ENCODE measurements around the gene MBD1.
"Not testable (repeated sequence)": the region's sequence is repeated elsewhere in the genome, so short reads cannot be mapped to it uniquely, and the experiment has no call there.

The MBD1 gene, protein sequence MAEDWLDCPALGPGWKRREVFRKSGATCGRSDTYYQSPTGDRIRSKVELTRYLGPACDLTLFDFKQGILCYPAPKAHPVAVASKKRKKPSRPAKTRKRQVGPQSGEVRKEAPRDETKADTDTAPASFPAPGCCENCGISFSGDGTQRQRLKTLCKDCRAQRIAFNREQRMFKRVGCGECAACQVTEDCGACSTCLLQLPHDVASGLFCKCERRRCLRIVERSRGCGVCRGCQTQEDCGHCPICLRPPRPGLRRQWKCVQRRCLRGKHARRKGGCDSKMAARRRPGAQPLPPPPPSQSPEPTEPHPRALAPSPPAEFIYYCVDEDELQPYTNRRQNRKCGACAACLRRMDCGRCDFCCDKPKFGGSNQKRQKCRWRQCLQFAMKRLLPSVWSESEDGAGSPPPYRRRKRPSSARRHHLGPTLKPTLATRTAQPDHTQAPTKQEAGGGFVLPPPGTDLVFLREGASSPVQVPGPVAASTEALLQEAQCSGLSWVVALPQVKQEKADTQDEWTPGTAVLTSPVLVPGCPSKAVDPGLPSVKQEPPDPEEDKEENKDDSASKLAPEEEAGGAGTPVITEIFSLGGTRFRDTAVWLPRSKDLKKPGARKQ

DNA sequence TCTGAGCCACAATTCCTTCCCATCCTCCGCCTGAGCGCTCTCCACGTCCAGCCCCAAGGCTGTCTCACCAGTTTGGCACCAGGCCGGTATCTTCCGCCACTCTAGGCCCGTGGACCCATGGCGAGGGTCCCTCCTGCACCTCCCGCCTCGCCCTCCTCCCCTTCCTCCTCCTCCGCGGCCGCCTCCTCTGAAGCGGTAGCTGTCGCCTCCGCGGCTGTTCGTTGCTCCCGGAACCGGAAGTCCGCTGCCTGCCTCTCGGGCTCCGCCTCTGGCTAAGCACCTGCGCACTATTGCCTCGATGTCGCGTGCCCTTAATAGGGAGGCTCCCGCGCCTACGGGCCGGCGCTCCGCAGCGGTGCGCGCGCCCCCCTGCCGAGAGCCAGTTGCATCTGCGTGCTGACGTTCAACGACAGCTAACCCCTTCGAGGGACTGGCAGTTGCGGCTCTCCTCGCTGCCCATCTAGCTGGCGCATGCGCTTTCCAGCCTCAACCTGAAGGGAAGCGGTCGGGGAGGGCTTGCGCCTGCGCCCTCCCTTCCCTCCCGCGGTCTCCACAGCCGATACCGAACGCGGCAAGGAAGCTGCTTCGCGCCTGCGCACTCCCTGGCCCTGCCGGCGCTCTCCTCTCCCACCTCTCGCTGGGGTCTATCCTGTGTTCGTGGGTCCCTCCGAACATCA, at the start of gene MBD1:
MBD1 (minus strand) TSS at position 229 of the 677 bp plus-strand sequence. CDS start 1,531 bp downstream, outside the sequence.
- peak; percentile 96 for DNase-seq (ENCODE audit: low spot score)

DNA sequence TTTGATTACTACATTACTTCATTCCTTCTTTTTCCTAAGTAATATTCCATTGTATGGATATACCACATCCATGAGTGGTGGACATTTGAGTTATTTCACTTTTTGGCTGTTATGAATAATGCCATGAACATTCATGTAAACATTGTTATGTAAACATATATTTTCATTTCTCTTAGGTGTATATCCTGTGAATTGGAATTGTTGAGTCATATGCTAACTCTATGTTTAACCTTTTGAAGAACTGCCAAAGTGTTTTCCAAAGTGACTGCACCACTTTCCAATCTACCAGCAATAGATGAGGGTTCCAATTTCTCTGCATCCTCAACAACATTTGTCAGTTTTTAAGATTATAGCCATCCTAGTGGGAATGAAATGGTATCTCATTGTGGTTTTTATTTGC, 48.9 kb upstream of the MBD1 start:
- no peak for DNase-seq (ENCODE audit: low spot score)

DNA sequence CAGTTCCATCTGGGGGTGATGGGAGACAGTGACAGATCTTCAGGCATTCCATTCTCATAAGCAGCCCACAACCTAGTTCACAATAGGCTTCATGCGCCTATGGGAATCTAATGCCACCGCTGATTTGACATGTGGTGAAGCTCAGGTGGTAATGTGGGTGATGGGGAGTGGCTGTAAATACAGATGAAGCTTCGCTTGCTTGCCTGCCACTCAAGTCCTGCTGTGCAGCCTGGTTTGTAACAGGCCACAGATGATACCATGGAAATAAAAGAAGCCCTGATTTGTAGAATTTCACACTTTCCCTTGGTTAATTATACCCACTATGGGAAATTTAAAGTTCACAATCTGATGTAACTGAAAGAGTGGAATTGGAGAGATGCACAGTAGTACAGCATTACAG, 46.7 kb upstream of the MBD1 start:
- DNase-seq (ENCODE audit: low spot score) = no peak

DNA sequence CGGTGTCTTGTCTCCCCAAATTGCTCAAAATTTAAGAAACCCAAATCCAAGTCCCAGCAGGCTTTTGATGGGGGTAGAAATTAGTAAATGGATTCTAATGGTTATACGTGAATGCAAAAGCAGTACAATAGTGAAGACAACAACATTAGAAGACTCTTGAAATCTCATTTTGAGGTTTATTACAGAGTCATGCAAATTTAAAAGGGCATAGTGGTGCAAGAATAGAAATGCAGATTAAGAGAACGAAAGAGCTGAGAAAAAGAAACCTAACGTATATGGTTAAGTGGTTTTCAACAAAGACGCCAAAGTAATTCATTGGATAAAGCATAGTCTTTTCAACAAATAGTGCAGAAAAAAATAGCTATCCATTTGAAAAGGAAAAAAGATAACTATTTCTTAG, 39.4 kb upstream of the MBD1 start:
- no peak for DNase-seq (ENCODE audit: low spot score)

DNA sequence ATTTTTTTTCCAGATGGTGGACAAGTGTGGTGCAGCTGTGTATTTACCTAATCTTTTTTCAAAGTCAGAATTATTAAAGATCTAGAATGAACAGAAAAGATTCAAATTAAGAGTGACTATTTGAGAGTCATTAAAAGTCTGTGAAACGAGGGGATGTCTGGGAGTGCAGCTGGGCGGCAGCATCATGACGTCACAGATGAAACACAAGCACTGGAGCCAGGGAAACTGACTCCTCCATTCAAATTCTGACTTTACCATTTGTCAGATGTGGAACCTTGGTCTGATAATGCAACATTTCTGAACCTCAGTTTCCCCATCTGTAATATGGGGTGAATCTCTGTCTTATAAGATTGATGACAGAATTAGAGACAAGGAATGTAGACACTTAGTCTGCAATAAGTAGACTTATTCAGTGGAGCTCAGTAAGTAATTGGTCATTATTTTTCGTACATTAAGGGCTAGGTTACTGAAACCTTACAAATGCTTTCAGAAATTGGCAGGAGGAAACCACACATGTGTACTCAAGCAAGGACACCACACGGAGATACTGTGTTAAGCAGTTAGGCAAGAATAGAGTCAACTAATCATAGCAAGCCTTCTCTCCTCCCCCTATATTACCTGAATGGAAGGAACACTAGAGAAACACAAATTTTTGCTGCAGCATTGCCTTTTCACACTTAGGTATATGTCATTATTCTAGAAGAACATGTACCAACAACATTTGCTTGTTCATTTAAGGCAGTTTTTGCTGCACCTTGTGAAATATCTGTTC, 34.0 kb upstream of the MBD1 start:
- no peak for DNase-seq (ENCODE audit: low spot score)

DNA sequence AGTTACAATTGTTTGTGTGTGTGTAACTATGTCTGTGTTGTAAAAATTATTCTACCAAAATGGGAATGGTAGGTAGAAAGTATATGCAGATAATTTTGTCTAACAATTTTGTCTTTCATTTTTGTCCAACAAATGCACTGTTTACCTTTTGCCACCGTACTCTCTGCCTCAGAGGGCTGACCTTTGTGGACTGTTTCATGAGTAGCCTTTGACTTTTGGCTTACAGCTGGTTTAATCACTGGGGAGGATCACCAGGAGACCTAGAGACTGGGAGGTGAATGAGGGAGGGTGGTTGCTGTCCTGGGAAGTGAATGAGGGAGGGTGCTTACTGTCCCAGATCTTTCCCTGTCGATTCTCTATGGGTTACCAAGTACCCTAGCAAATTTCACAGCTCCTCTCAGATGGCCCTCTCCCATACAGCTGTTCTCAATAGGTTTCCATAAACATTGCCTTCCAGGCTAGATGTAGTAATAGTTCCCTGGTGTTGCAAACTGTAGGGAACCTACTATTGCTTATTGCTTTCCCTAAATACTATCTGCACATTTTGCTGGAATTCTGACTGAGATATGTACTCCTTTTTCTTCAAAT, 32.6 kb upstream of the MBD1 start:
- DNase-seq (ENCODE audit: low spot score) = no peak

DNA sequence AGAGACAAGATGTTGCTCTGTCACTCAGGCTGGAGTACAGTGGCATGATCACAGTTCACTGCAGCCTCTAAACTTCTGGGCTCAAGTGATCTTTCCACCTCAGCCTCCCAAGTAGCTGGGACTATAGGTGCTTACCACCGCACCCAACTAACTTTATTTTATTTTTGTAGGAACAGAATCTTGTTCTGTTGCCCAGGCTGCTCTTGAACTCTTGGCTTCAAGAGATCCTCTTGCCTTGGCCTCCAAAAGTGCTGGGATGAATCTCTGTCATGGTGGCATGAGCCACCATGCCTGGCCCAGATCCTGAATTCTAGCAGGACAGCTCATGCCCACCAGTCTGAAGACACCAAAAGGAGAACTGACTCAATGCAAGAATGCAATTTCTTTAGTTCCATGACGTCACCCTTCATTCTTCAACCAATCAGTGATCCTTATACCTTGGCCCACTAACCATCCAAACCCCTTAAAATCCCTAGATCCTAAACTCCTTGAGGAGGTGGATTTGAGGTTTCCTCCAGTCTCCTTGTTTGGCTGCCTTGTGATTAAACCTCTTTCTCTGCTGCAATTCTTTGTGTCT, 31.8 kb upstream of the MBD1 start:
- no peak for DNase-seq (ENCODE audit: low spot score)

DNA sequence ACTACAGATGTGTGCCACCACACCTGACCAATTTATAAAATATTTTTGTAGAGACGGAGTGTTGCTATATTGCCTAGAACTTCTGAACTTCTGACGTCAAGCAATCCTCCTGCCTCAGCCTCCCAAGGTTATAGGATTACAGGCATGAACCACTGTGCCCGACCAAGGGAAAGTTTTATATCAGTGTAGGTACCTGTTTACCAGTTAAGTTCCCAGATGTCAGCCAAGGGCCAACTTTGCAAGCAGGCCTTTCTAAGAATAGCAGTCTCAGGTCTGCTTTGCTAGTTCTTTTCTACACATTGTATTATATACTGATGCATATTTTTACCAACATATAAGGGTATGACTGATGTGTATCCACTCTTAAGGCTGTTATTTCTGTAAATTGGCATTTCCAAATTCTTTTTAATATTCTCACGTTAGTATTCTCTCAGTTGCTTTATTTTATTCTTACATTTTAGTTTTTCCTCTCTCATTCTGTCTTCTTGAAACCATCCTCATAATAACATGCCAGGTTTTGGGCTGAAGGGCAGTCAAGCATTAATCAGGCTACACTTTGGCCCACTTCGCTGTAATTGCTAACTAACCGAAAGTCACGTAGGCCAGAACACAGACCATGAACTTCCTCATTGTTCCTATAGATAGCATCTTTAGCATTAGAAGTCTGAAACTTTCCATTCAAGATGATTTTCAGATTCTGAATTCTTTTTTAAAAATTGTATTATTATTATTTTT, 31.1 kb upstream of the MBD1 start:
- DNase-seq (ENCODE audit: low spot score) = no peak

DNA sequence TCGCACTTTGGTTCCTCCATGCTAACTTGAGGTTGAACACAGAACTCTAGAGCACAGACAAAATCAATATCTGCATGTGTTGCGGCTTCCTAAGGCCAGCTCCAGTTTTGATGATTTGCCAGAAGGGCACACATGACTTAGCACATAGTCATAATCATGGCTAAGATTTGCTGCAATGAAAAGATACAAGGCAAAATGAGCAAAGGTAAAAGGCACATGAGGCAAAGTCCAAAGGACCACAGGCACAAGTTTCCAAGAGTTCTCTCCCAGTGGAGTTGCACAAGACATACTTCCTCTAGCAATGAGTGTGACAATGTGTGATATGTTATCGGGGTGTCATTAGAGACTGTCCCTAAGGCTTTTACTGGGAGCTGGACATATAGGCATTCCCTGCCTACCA, 30.3 kb upstream of the MBD1 start:
- no peak for DNase-seq (ENCODE audit: low spot score)

DNA sequence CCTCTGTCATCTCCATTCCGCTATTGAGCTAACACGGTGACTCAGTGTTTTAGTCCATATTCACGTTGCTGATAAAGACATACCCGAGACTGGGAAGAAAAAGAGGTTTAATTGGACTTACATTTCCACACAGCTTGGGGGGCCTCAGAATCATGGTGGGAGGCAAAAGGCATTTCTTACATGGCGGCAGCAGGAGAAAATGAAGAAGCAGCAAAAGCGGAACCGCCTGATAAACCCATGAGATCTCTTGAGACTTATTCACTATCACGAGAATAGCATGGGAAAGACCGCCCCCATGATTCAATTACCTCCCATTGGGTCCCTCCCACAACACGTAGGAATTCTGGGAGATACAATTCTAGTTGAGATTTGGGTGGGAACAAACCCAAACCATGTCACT, 28.8 kb upstream of the MBD1 start:
- DNase-seq (ENCODE audit: low spot score) = no peak

DNA sequence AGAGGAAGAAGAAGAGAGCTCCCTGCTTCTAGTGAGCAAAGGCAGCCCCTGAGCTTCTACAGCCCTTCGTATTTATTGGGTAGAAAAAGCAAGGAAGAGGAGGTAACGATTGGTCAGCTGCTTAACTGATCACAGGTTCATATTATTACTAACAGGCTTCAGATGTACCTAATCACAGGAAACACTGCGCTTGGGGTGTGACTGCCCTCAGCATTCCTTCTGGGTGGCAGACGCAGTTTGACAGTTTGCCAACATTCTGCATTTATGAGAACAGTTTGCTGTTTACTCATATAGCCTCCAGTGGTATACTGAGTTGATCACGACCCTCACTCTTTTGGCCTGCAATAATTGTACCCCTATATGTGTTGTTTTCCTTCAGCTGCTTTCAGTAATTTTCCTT, 27.5 kb upstream of the MBD1 start:
- DNase-seq (ENCODE audit: low spot score) = not testable (repeated sequence)

DNA sequence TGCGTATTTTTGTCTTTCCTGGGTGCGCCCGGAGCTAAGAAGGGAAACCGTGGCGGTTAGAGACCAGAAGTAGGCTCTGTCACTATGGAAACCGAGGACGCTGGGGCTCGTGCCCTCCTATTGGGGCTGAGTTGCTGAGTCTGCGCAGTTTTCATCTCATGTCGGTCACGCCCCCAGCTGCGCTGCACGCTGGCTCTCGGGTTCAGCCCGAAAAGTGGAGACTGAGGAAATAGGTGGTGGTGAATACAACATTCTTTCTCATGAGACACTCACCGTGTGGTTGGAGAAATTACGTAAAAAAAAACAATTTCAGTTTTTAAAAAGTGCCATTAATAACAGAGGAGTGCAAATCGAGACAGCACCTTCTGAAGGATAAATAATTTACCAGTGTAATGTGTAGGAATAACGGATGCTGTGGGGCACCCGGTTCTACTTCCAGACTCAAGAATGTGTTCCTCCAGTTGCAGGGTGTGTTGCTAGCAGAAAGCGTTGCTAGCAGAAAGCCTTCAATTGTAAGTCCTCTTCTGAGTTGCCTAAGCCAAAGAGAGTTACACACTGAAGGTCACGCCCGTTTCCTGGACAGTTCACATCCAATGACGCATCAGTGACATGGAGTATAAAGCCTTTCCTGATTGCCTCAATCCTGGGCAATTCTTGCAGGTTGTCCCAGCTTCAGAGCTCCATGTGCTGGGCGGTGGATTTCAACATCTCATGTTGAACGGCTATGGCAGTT, 26.6 kb upstream of the MBD1 start:
- peak; percentile 50 for DNase-seq (ENCODE audit: low spot score)

DNA sequence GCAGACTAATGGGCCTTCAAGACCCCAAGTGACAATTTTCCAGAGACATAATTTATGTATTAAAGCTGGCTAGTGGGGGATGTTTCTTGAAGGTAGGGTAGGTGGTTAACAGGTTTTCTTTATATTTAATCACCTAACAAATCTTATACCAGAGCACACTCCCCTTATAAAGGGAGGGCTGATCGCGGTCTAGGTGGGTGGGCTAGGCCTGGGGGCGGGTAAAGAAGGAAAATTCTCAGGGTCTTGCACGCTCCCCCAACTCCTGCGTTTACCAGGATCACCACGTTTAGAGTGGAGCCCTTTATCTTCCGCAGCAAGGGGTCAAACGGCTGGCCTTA, 26.0 kb upstream of the MBD1 start:
- no peak for DNase-seq (ENCODE audit: low spot score)

DNA sequence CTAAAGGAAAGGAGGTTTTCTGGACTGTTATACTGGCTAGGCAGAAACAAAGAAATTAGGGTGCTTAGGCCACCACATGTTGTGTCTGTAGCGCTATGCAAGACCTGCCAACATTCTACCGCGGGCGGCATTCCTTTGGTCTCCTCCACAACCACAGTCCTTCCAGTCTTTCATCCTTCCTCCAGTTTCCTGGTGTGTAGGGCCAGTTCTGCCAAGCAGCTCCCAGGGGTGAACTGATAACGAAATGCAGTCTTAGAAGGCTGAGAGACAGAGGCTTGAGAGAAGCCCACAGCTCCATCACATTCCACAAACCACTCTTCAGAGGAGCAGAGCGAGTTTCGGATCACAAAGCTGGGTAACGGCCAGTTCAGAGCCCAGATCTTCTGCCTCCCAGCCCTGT, 25.6 kb upstream of the MBD1 start:
- no peak for DNase-seq (ENCODE audit: low spot score)

DNA sequence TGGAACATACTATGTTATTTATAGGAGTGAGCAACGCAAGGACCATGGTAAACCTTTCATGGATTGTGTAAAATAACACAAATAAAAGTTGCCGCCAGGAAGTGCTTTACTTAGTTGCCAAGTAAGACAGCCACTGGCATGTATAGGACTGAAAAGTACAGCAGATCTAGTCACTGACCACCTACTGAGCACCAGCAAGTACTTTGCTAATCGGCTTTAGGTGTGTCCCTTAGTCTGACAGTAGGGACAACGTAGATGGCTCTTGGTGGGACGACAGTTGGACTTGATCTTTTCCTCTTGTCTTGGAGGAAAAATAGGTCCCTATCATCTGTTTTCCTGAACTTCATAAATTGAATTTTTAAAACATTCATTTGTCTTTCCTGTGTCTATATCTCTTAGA, 19.8 kb upstream of the MBD1 start:
- DNase-seq (ENCODE audit: low spot score) = no peak

DNA sequence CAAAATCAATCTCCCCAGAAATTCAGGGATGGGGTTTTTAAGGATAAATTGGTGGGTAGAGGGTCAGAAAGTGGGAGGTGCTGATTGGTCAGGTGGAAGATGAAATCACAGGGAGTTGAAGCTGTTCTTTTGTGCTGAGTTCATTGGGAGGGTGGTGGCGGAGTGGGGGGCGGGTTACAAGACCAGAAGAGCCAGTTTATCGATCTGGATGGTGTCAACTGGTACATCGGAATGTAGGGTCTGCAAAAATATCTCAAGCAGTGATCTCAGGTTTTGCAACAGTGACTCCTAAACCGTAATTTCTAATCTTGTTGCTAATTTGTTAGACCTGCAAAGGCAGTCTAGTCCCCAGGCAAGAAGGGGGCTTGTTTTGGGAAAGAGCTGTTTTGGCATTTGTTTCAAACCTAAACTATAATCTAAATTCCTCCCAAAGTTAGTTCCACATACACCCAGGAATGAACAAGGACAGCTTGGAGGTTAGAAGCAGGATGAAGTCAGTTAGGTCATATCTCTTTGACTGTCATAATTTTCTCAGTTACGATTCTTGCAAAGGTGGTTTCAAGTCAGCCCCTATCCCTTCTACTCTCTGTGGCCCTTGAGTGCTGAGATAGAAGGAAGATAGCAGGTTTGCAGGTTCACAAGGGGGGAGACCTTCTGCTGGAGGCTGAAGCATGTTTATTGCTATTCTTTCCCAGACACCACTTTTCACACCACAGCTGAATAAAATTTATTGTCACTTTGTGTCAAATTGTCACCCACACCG, 18.5 kb upstream of the MBD1 start:
- DNase-seq (ENCODE audit: low spot score) = no peak

DNA sequence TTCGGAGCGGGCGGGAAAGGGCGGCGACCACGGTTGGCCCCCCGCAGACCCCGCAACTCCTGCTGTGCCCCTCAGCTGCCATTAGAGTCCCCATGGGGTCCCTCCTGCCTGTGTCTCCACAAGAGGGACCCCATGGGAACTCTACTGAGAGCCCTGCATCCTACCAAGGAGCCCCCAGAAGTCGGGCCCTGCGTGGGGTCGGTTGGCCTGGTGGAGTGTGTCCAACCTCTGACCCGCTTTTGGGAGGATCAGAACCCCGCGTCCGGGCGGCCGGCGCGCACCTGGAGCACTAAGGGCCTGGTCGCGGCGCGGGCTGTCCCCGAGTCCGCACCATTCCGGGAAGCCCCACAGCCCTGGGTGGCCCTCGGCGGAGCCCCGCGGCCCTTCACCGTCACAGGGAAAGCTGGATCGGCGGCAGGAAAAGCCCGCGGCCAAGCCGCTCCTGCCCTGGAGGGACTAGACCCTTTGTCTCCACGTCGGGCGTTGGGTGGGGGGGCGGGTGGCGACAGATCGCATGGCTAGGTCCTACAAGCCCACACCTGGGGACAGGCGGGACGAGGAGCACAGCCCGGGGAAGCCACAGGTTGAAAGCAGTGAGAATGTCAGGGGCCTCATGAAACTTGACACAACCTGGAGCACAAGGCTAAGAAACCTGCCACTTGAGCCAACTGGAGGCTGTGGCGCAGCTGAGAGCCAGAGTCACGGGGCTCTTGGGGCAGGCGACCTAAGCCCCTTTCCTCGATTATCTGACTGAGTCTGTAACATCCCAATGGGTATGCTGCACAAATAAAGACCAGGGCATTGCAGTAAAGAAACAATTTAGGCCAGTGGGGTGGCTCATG, 17.3 kb upstream of the MBD1 start:
- no peak for DNase-seq (ENCODE audit: low spot score)

DNA sequence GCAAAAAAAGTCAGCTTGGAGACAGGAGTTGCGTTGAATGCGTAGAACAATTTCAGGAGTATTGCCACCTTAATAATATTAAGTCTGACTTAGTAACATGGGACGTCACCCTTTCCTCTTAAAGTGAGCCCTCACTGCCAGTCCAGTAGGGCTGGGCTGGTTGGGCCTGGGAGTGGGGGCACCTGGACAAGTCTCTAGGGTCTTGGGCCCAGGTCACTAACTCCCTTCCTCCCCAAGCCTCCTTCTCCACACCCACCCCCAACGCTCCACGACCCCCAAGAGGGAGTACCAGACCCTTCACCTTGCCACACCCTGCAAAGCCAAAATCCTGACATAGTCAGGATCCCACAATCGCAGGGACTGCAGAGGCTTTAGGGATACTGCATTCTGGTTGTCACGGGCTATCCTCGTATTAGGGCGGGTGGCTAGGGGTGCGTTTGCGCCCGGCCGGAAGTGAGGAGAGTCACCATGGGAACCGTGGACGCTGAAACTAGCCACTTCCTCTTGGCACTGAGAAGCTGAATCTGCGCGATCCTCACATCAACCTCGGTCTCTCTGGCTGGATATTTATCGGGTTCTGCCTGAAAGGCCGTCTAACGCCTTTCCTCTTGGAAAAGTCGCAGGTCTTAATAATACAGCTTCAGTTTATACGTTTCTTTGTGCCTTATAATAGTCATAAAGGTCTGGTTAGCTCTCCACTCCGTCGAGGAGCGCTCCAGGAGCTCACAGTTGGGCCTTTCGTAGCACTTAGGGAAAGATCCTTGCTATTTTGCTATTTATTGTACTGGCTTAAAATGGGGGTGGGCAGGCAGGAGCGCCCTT, 16.5 kb upstream of the MBD1 start:
- DNase-seq (ENCODE audit: low spot score) = no peak

All from hematopoietic multipotent progenitor cell treated with erythropoietin and hydrocortisone succinate and interleukin-3 and kit ligand, for 17 days (in vitro differentiated cells).